ENCODE measurements around the gene TEX11.

DNA sequence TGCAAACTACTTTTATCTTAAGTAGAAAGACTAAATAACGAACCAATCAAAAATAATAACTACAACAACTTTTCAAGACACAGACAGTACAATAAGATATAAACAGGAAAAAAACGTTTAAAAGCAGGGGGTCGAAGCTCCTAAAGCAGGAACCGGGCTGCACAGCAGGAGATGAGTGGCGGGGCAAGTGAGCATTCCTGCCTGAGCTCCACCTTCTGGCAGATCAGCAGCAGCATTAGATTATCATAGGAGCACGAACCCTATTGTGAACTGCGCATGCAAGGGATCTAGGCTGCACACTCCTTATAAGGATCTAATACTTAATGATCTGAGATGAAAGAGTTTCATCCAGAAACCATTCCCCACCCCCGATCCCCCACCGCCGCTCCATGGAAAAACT lies 146.2 kb downstream of the TEX11 start:
- TF ChIP-seq CTCF (IDR thresholded peaks at IDR 0.05) (no peak), POLR2A (IDR thresholded peaks at IDR 0.05) (no peak)

Data from lower leg skin (tissue), 3 donors.